ENCODE measurements around the gene MEF2C.

- TF ChIP-seq REST (IDR thresholded peaks at IDR 0.05) (no peak), TAF1 (conservative IDR thresholded peaks at IDR 0.05) (no peak), RAD21 (IDR thresholded peaks at IDR 0.05) (no peak), CTCF (IDR thresholded peaks at IDR 0.05; ENCODE audit: low read depth, low read length, missing input control) (no peak), MAX (IDR thresholded peaks at IDR 0.05) (no peak), EGR1 (IDR thresholded peaks at IDR 0.05; ENCODE audit: low read depth in 2 of 2) (no peak), HNF4G (IDR thresholded peaks at IDR 0.05) (no peak), YY1 (IDR thresholded peaks at IDR 0.05) (no peak), FOXA1 (IDR thresholded peaks at IDR 0.05) (no peak), GABPA (IDR thresholded peaks at IDR 0.05 in 1 of 2, conservative IDR thresholded peaks at IDR 0.05 in 1 of 2) (no peak), JUND (IDR thresholded peaks at IDR 0.05) (no peak), NR2F2 (IDR thresholded peaks at IDR 0.05) (no peak), RXRA (IDR thresholded peaks at IDR 0.05) (no peak), HNF4A (conservative IDR thresholded peaks at IDR 0.05) (no peak)
Observed at GRCh38 chr5:88799938-88800535, 82.9 kb downstream of the MEF2C start.
